ENCODE results near the gene TNFRSF18. TPM values are rescaled to one million over a fixed set of nuclear protein-coding genes. Genes with fewer than 3 reads are reported as not detected.

Gene TNFRSF18
- total and polyA plus RNA-seq, 9 donors: 1.8 to 7.4 (median 3.0) TPM

DNA sequence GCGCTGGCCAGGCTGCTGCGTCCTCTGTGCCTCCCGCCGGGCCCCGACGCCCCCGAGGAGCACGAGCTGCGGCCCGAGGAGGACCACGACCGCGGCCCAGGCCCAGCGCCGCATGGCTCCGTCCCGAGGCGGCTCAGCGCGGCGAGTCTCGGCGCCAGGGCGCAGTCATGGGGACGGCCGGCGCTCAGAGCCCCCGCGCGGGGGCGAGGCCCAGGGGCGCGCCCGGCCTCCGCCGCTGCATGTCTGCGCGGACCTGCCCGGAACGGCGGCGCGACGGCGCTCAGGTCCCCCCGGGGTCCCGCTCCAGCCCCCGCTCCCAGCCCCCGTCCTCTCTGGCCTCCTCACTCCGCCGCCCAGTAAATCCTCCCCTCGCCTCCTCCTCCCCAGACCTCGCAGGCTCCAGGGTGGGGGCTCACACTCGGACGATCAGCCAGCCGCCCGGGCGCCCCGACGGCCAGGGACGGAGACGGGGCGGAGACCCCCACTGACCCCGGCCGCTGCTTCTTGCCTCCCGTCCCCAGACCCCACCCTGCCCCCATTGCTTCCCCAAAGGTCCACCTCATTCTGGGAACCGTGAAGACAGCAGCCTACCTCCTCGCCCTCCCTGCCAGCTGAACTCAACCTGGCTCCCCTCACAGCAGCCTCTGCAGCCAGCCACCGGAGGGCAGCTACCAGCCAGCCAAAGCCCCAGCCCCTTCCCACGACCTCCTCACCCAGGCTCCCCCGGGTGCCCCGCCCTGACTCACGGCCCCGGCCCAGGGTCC is 40.4 kb upstream of the TNFRSF18 start, which contains the start of gene C1QTNF12:
Gene C1QTNF12 (minus strand): TSS at position 146 of the 764 bp plus-strand sequence. CDS start 32 bp downstream, at position 114.
- 2% methylated on average over 70 of the region's 74 CpGs for WGBS (ENCODE audit: insufficient coverage)
- no peak within 1 kb of the TSS for H3K4me3 ChIP-seq (ENCODE audit: low read length)
- DNase-seq: no peak
- H3K27ac ChIP-seq (ENCODE audit: low read length): no peak within 1 kb of the TSS
- H3K9me3 ChIP-seq (replicated peaks; ENCODE audit: control insufficient read depth, low read depth, low read length): no peaks in the 10 kb centered on the region
- H3K4me1 ChIP-seq (ENCODE audit: control insufficient read depth, insufficient read depth, low read length): peaks cover 20% of the 10 kb centered on the region
- peaks cover 33% of the 10 kb centered on the region for H3K27me3 ChIP-seq (ENCODE audit: control insufficient read depth, insufficient read depth, low read length)
- H3K36me3 ChIP-seq (ENCODE audit: control insufficient read depth, insufficient read depth, low read length): peaks cover 3% of the 10 kb centered on the region

DNA sequence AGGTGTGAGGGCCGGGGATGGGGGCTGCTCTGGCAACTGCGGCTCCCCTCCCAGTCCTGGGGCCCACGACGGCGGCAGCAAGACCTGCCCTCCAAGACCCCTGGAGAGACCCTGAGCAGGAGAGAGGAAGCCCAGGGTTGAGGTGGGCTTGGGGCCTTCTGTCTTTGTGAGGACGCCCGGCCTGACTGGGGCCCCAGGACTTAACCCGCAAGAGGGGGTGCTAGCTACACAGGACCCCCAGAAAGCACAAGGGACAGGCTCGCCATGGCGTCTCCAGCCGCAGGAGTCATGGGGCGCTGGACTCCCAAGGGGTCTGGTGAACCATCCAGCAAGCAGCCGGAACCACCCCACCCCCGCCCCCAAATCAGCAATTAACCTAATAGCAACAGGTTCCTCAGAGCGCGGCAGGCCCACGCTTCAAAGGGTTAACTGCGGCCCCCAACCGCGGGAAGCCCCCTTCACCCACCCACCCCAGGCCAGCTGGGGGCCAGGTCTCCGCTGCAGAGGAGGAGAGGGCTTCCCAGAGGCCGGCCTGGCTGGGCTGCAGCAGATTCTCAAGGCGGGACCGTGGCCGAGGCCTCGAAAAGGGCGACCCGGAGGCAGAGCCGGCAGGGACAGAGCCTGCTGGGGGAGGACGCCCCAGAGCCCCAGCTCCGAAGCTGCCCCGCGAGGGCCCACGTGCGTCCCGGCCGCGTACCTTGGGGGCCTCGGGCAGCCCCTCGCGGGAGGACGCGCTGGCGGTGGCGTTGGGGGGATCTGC is 39.6 kb upstream of the TNFRSF18 start:
- Histone ChIP-seq H3K36me3 (ENCODE audit: control insufficient read depth, insufficient read depth, low read length) (peaks cover 2% of the 10 kb centered on the region), H3K4me3 (ENCODE audit: low read length) (no peak overlapping the region), H3K27ac (ENCODE audit: low read length) (no peak overlapping the region), H3K9me3 (replicated peaks; ENCODE audit: control insufficient read depth, low read depth, low read length) (no peaks in the 10 kb centered on the region), H3K4me1 (ENCODE audit: control insufficient read depth, insufficient read depth, low read length) (peaks cover 20% of the 10 kb centered on the region), H3K27me3 (ENCODE audit: control insufficient read depth, insufficient read depth, low read length) (peaks cover 39% of the 10 kb centered on the region)
- WGBS (ENCODE audit: insufficient coverage): 20% methylated on average over 39 of the region's 45 CpGs
- DNase-seq: no peak

DNA sequence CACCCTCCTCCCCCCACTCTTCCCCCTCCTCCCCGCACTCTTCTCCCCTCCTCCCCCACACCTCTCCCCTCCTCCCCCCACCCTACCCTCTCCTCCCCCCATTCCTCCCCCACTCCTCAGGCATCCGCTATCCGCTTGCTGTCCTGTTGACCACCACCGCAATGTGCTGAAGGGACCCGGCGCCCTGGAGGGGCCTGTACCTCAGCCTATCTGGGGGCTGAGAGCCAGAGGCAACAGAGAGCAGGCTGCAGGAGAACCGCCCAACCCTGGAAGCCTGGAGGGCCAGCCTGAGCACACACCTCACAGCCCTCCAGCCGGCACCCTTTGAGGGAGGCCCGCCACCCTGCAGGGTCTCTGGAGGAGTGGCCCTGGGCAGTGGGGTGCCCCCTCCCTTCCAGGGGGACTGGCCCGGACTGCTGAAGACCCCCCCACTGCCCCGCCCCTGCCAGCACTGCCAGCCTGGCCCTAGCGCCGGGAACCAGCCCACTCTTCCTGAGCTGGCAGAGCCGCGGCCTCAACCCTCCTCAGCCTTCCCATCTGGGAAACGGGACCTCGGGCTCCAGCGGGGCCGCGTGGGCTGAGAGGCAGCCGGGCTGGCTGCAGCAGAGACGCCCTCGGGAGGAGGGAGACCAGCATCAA is 38.9 kb upstream of the TNFRSF18 start:
- WGBS (ENCODE audit: insufficient coverage): 45% methylated on average over 14 of the region's 23 CpGs
- H3K27me3 ChIP-seq (ENCODE audit: control insufficient read depth, insufficient read depth, low read length): peaks cover 42% of the 10 kb centered on the region

DNA sequence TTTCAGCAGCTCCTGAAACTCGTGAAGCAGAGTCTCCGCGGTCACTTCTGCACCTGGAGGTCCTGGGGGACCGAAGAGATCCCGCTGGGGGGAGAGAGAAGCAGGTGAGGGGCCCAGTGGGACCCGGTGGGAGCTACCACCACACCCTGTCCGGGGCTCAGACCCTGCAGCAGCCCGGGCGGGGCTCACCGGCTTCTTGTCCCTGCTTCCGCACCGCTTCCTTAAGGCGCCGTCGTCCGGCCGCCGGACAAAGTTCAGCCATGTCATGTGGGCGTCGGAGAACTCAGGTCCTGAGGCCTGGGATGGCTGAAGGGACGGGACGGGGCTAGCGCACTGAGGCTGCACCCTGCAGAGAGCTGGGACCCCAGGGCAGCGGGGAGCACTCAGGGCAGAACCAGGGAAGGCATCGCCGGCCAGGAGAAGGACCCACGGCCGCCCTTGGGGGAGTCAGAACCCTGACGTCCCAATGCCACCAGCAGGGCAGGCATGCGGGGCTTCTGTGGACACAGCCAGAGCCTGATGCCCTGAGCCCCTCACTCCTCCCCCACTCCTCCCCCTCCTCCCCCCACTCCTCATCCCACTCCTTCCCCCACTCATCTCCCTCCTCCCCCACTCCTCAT is 37.9 kb upstream of the TNFRSF18 start:
- no peak for DNase-seq
- WGBS (ENCODE audit: insufficient coverage): 41% methylated on average over 27 of the region's 30 CpGs
- no peaks in the 10 kb centered on the region for H3K36me3 ChIP-seq (ENCODE audit: control insufficient read depth, insufficient read depth, low read length)
- H3K4me1 ChIP-seq (ENCODE audit: control insufficient read depth, insufficient read depth, low read length): peaks cover 28% of the 10 kb centered on the region
- no peaks in the 10 kb centered on the region for H3K9me3 ChIP-seq (replicated peaks; ENCODE audit: control insufficient read depth, low read depth, low read length)
- no peak overlapping the region for H3K27ac ChIP-seq (ENCODE audit: low read length)
- H3K27me3 ChIP-seq (ENCODE audit: control insufficient read depth, insufficient read depth, low read length): peaks cover 52% of the 10 kb centered on the region
- H3K4me3 ChIP-seq (ENCODE audit: low read length): no peak overlapping the region

More for the DNA sequence above, 38.9 kb upstream of the TNFRSF18 start:
- DNase-seq: no peak
- Histone ChIP-seq H3K4me1 (ENCODE audit: control insufficient read depth, insufficient read depth, low read length) (peaks cover 20% of the 10 kb centered on the region), H3K9me3 (replicated peaks; ENCODE audit: control insufficient read depth, low read depth, low read length) (no peaks in the 10 kb centered on the region), H3K4me3 (ENCODE audit: low read length) (no peak overlapping the region), H3K36me3 (ENCODE audit: control insufficient read depth, insufficient read depth, low read length) (no peaks in the 10 kb centered on the region), H3K27ac (ENCODE audit: low read length) (no peak overlapping the region)

DNA sequence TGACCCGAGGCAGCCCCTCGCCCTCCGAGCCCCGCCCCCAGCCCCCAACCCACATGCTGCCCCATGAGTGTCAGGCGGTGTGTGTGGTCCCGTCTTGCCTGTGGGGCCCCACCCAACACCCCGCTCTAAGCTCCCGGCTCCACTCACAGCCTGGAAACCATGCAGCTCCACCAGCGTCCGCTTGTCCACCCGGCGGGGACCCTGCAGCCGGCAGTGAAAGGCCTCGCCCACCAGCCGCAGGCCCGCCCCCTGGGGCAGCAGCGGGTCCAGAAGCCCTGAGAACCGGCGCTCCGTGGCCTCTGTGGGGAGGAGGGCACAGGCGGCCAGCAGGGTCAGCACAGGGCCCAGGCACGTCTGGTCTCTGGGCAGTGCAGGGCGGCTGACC is 37.4 kb upstream of the TNFRSF18 start:
- H3K27me3 ChIP-seq (ENCODE audit: control insufficient read depth, insufficient read depth, low read length): peaks cover 57% of the 10 kb centered on the region
- no peak overlapping the region for H3K27ac ChIP-seq (ENCODE audit: low read length)
- no peaks in the 10 kb centered on the region for H3K9me3 ChIP-seq (replicated peaks; ENCODE audit: control insufficient read depth, low read depth, low read length)
- H3K36me3 ChIP-seq (ENCODE audit: control insufficient read depth, insufficient read depth, low read length): no peaks in the 10 kb centered on the region
- no peak overlapping the region for H3K4me3 ChIP-seq (ENCODE audit: low read length)
- peaks cover 33% of the 10 kb centered on the region for H3K4me1 ChIP-seq (ENCODE audit: control insufficient read depth, insufficient read depth, low read length)
- WGBS (ENCODE audit: insufficient coverage): 38% methylated on average over 18 of the region's 23 CpGs
- DNase-seq: no peak

DNA sequence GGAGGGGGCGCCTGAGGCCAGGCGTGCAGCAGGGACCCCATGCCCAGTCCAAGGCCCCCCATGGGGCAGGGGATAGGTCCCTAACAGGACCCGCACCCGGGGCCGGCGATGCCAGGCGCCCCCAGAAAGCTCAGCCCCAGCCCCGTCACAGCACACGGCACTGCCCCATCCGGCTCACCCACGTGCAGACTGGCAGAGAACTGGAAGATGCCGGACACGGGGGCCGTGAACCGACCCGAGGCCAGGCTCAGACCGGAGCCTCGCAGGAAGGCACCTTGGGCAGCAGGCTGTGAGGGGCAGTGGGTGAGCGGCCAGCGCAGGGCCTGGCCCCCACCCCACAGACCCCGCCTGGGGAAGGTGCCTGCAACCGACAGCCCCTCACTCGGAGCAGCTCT is 36.9 kb upstream of the TNFRSF18 start:
- WGBS (ENCODE audit: insufficient coverage): 88% methylated on average over 18 of the region's 23 CpGs
- no peak for DNase-seq
- Histone ChIP-seq H3K36me3 (ENCODE audit: control insufficient read depth, insufficient read depth, low read length) (no peaks in the 10 kb centered on the region), H3K4me1 (ENCODE audit: control insufficient read depth, insufficient read depth, low read length) (peaks cover 38% of the 10 kb centered on the region), H3K27me3 (ENCODE audit: control insufficient read depth, insufficient read depth, low read length) (peaks cover 63% of the 10 kb centered on the region), H3K4me3 (ENCODE audit: low read length) (no peak overlapping the region), H3K27ac (ENCODE audit: low read length) (no peak overlapping the region), H3K9me3 (replicated peaks; ENCODE audit: control insufficient read depth, low read depth, low read length) (no peaks in the 10 kb centered on the region)

DNA sequence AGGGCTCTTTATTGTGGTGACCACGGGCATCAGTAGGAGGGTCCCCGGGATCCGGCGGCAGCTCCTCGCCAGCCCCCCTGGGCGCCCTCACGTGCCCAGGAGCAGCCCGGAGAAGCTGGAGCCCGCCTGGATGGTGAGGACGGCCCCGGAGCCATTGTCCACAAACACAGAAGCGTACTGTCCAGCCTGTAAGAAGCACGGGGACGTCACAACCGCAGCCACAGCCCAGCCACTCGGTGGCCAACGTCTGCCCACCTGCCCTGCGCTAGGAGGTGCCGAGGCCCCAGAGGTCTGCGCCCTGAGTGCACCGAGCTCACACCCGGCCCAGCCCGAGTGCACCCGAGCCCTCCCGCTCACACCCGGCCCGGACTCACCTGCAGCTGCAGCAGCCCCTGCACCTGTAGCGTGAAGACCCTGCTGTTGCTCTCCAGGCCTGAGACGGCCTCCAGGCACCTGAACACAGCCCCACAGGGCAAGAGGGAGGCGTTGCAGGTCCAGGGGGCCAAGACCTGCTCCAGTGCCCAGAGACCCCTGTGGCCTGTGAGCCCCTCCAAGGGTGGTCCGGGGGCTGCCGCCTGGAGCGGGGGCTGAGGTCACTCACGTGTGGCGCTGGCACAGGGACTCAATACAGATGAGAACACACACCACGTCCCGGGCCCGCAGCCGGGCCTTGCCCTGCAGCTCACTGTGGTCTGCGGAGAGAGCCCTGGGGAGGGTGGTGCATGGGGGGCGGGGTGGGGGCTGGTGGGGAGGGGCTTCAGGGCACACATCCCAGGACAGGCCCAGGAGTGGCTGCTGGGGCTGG is 36.3 kb upstream of the TNFRSF18 start:
- H3K36me3 ChIP-seq (ENCODE audit: control insufficient read depth, insufficient read depth, low read length): no peaks in the 10 kb centered on the region
- no peak overlapping the region for H3K27ac ChIP-seq (ENCODE audit: low read length)
- DNase-seq: no peak
- 82% methylated on average over 35 of the region's 41 CpGs for WGBS (ENCODE audit: insufficient coverage)
- H3K9me3 ChIP-seq (replicated peaks; ENCODE audit: control insufficient read depth, low read depth, low read length): no peaks in the 10 kb centered on the region
- H3K4me1 ChIP-seq (ENCODE audit: control insufficient read depth, insufficient read depth, low read length): peaks cover 44% of the 10 kb centered on the region
- H3K27me3 ChIP-seq (ENCODE audit: control insufficient read depth, insufficient read depth, low read length): peaks cover 64% of the 10 kb centered on the region
- H3K4me3 ChIP-seq (ENCODE audit: low read length): no peak overlapping the region

DNA sequence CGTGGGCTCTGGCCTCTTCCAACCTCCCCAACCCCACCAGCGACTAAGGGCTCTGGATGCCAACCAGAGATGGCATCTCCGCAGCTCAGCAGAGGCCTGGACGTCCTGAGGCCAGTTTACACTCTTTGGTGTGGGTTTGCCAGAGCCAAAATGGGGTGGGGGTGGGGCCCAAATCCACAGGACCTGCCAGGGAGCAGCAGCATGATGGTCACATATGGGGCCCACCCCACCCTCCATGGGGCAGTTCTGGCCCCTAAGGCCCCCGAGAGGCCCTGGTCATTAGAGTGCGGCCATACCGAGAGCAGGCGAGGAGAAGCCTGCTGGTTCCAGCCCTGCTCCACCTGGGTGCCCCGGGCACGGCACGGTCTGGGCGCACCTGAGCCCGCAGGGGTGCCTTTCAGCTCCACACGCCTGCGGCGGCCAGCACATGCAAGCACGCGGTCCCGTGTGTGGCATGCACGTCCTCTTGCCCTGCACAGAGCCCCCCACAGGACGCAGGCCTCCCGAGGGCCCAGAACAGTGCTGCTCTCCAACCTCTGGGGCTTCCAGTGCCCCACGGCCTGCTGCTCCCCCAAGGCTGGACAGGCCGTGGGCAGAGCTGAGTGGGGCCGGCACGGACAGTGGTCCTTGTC is 35.3 kb upstream of the TNFRSF18 start:
- Histone ChIP-seq H3K27me3 (ENCODE audit: control insufficient read depth, insufficient read depth, low read length) (peaks cover 59% of the 10 kb centered on the region), H3K9me3 (replicated peaks; ENCODE audit: control insufficient read depth, low read depth, low read length) (no peaks in the 10 kb centered on the region), H3K27ac (ENCODE audit: low read length) (no peak overlapping the region), H3K36me3 (ENCODE audit: control insufficient read depth, insufficient read depth, low read length) (no peaks in the 10 kb centered on the region), H3K4me3 (ENCODE audit: low read length) (no peak overlapping the region), H3K4me1 (ENCODE audit: control insufficient read depth, insufficient read depth, low read length) (peaks cover 48% of the 10 kb centered on the region)
- 82% methylated on average over 22 of the region's 26 CpGs for WGBS (ENCODE audit: insufficient coverage)
- no peak for DNase-seq
